ENCODE data around the gene CBLIF.

CBLIF gene

GRCh38 chr11:59878575-59878974 is 33.3 kb upstream of the CBLIF start, which contains the start of gene OOSP3:
OOSP3 (plus strand) TSS chr11:59878782; CDS start chr11:59878809, 27 bp downstream.
- Histone ChIP-seq H2AK5ac (ENCODE audit: low read length) (no peak within 1 kb of the TSS), H3K9ac (ENCODE audit: low read length) (no peak within 1 kb of the TSS), H4K8ac (ENCODE audit: low read depth, low read length) (peak within 1 kb of the TSS; percentile 86), H3K18ac (ENCODE audit: low read length) (no peak within 1 kb of the TSS), H3K4me3 (ENCODE audit: low read length) (no peak within 1 kb of the TSS), H3K79me1 (ENCODE audit: low read length) (no peaks in the 10 kb centered on the region), H3K56ac (ENCODE audit: low read length) (no peak within 1 kb of the TSS), H2BK120ac (ENCODE audit: low read depth, low read length) (no peak within 1 kb of the TSS), H3K4me2 (ENCODE audit: low read length) (no peak within 1 kb of the TSS), H4K5ac (ENCODE audit: low read length) (no peak within 1 kb of the TSS), H3K36me3 (ENCODE audit: control insufficient read depth, insufficient read depth, low read length) (no peaks in the 10 kb centered on the region), H3K27ac (ENCODE audit: low read depth, low read length) (no peak within 1 kb of the TSS), H3K79me2 (ENCODE audit: control insufficient read depth, insufficient read depth, low read length) (no peaks in the 10 kb centered on the region), H3K23ac (ENCODE audit: low read length) (no peak within 1 kb of the TSS), H2BK5ac (ENCODE audit: low read length) (no peak within 1 kb of the TSS), H3K27me3 (ENCODE audit: insufficient read depth, low read length, poor library complexity) (no peaks in the 10 kb centered on the region), H2BK15ac (replicated peaks; ENCODE audit: low read depth) (no peak within 1 kb of the TSS), H3K4me1 (ENCODE audit: control insufficient read depth, low read depth, low read length) (no peaks in the 10 kb centered on the region), H3K4ac (ENCODE audit: low read depth, low read length) (no peak within 1 kb of the TSS)
- no peak for DNase-seq
- no CpG with 5 or more reads among the region's 5 CpGs for WGBS (ENCODE audit: extremely low coverage, insufficient coverage, low lambda C conversion rate)

- no peaks in the 10 kb centered on the region for H3K36me3 ChIP-seq (ENCODE audit: control insufficient read depth, insufficient read depth, low read length)
- DNase-seq = peak; percentile 49
- H3K4me3 ChIP-seq (ENCODE audit: low read length) = no peak overlapping the region
- H3K79me2 ChIP-seq (ENCODE audit: control insufficient read depth, insufficient read depth, low read length) = no peaks in the 10 kb centered on the region
- no peak overlapping the region for H2AK5ac ChIP-seq (ENCODE audit: low read length)
- no peak overlapping the region for H2BK15ac ChIP-seq (replicated peaks; ENCODE audit: low read depth)
- H4K5ac ChIP-seq (ENCODE audit: low read length) = no peak overlapping the region
- no peak overlapping the region for H3K4me2 ChIP-seq (ENCODE audit: low read length)
- H3K4ac ChIP-seq (ENCODE audit: low read depth, low read length) = no peak overlapping the region
- H3K9ac ChIP-seq (ENCODE audit: low read length) = no peak overlapping the region
- H3K27ac ChIP-seq (ENCODE audit: low read depth, low read length) = no peak overlapping the region
- no peaks in the 10 kb centered on the region for H3K79me1 ChIP-seq (ENCODE audit: low read length)
- H3K56ac ChIP-seq (ENCODE audit: low read length) = no peak overlapping the region
- no peak overlapping the region for H4K8ac ChIP-seq (ENCODE audit: low read depth, low read length)
- H2BK120ac ChIP-seq (ENCODE audit: low read depth, low read length) = no peak overlapping the region
- H3K18ac ChIP-seq (ENCODE audit: low read length) = no peak overlapping the region
- H3K27me3 ChIP-seq (ENCODE audit: insufficient read depth, low read length, poor library complexity) = no peaks in the 10 kb centered on the region
- no peak overlapping the region for H3K23ac ChIP-seq (ENCODE audit: low read length)
- H3K4me1 ChIP-seq (ENCODE audit: control insufficient read depth, low read depth, low read length) = no peaks in the 10 kb centered on the region
- no peak overlapping the region for H2BK5ac ChIP-seq (ENCODE audit: low read length)
Measured at GRCh38 chr11:59877784-59878183, 32.5 kb upstream of the CBLIF start.

- no peaks in the 10 kb centered on the region for H3K27me3 ChIP-seq (ENCODE audit: insufficient read depth, low read length, poor library complexity)
- H3K4me2 ChIP-seq (ENCODE audit: low read length) = no peak overlapping the region
- no peaks in the 10 kb centered on the region for H3K36me3 ChIP-seq (ENCODE audit: control insufficient read depth, insufficient read depth, low read length)
- H3K4me1 ChIP-seq (ENCODE audit: control insufficient read depth, low read depth, low read length) = no peaks in the 10 kb centered on the region
- no peak overlapping the region for H3K56ac ChIP-seq (ENCODE audit: low read length)
- no peaks in the 10 kb centered on the region for H3K79me2 ChIP-seq (ENCODE audit: control insufficient read depth, insufficient read depth, low read length)
- no peak overlapping the region for H3K9ac ChIP-seq (ENCODE audit: low read length)
- no peak overlapping the region for H3K4me3 ChIP-seq (ENCODE audit: low read length)
- no peak overlapping the region for H3K18ac ChIP-seq (ENCODE audit: low read length)
- no peaks in the 10 kb centered on the region for H3K79me1 ChIP-seq (ENCODE audit: low read length)
- H3K23ac ChIP-seq (ENCODE audit: low read length) = no peak overlapping the region
- H4K8ac ChIP-seq (ENCODE audit: low read depth, low read length) = no peak overlapping the region
- DNase-seq = no peak
- no peak overlapping the region for H2BK5ac ChIP-seq (ENCODE audit: low read length)
- H2AK5ac ChIP-seq (ENCODE audit: low read length) = no peak overlapping the region
- no peak overlapping the region for H4K5ac ChIP-seq (ENCODE audit: low read length)
- no peak overlapping the region for H3K27ac ChIP-seq (ENCODE audit: low read depth, low read length)
- no peak overlapping the region for H3K4ac ChIP-seq (ENCODE audit: low read depth, low read length)
- H2BK120ac ChIP-seq (ENCODE audit: low read depth, low read length) = no peak overlapping the region
- H2BK15ac ChIP-seq (replicated peaks; ENCODE audit: low read depth) = no peak overlapping the region
Measured at GRCh38 chr11:59877325-59877724, 32.0 kb upstream of the CBLIF start.

- no peak overlapping the region for H4K8ac ChIP-seq (ENCODE audit: low read depth, low read length)
- no peaks in the 10 kb centered on the region for H3K4me1 ChIP-seq (ENCODE audit: control insufficient read depth, low read depth, low read length)
- no peak overlapping the region for H3K4me2 ChIP-seq (ENCODE audit: low read length)
- no peak overlapping the region for H3K18ac ChIP-seq (ENCODE audit: low read length)
- H3K79me2 ChIP-seq (ENCODE audit: control insufficient read depth, insufficient read depth, low read length) = no peaks in the 10 kb centered on the region
- no peak overlapping the region for H2BK120ac ChIP-seq (ENCODE audit: low read depth, low read length)
- H3K27me3 ChIP-seq (ENCODE audit: insufficient read depth, low read length, poor library complexity) = no peaks in the 10 kb centered on the region
- WGBS (ENCODE audit: extremely low coverage, insufficient coverage, low lambda C conversion rate) = no CpG with 5 or more reads among the region's 9 CpGs
- no peak overlapping the region for H3K4me3 ChIP-seq (ENCODE audit: low read length)
- H2BK5ac ChIP-seq (ENCODE audit: low read length) = no peak overlapping the region
- H3K27ac ChIP-seq (ENCODE audit: low read depth, low read length) = no peak overlapping the region
- no peak overlapping the region for H4K5ac ChIP-seq (ENCODE audit: low read length)
- no peaks in the 10 kb centered on the region for H3K79me1 ChIP-seq (ENCODE audit: low read length)
- no peak overlapping the region for H3K56ac ChIP-seq (ENCODE audit: low read length)
- H2BK15ac ChIP-seq (replicated peaks; ENCODE audit: low read depth) = no peak overlapping the region
- H2AK5ac ChIP-seq (ENCODE audit: low read length) = no peak overlapping the region
- H3K36me3 ChIP-seq (ENCODE audit: control insufficient read depth, insufficient read depth, low read length) = no peaks in the 10 kb centered on the region
- no peak overlapping the region for H3K23ac ChIP-seq (ENCODE audit: low read length)
- no peak overlapping the region for H3K4ac ChIP-seq (ENCODE audit: low read depth, low read length)
- no peak for DNase-seq
- H3K9ac ChIP-seq (ENCODE audit: low read length) = no peak overlapping the region
Measured at GRCh38 chr11:59875856-59876519, 30.7 kb upstream of the CBLIF start.

GRCh38 chr11:59872076-59872475 is 26.8 kb upstream of the CBLIF start:
- no peak for DNase-seq
- H2AK5ac ChIP-seq (ENCODE audit: low read length) = no peak overlapping the region
- H2BK15ac ChIP-seq (replicated peaks; ENCODE audit: low read depth) = no peak overlapping the region
- H3K4me1 ChIP-seq (ENCODE audit: control insufficient read depth, low read depth, low read length) = no peaks in the 10 kb centered on the region
- no peak overlapping the region for H3K27ac ChIP-seq (ENCODE audit: low read depth, low read length)
- H3K4me3 ChIP-seq (ENCODE audit: low read length) = no peak overlapping the region
- no peak overlapping the region for H3K4me2 ChIP-seq (ENCODE audit: low read length)
- no peak overlapping the region for H3K9ac ChIP-seq (ENCODE audit: low read length)
- H3K23ac ChIP-seq (ENCODE audit: low read length) = no peak overlapping the region
- H3K36me3 ChIP-seq (ENCODE audit: control insufficient read depth, insufficient read depth, low read length) = no peaks in the 10 kb centered on the region
- no peak overlapping the region for H3K56ac ChIP-seq (ENCODE audit: low read length)
- H3K27me3 ChIP-seq (ENCODE audit: insufficient read depth, low read length, poor library complexity) = no peaks in the 10 kb centered on the region
- no peak overlapping the region for H2BK5ac ChIP-seq (ENCODE audit: low read length)
- no peak overlapping the region for H3K4ac ChIP-seq (ENCODE audit: low read depth, low read length)
- H3K79me1 ChIP-seq (ENCODE audit: low read length) = no peaks in the 10 kb centered on the region
- H3K18ac ChIP-seq (ENCODE audit: low read length) = no peak overlapping the region
- no peak overlapping the region for H4K8ac ChIP-seq (ENCODE audit: low read depth, low read length)
- H2BK120ac ChIP-seq (ENCODE audit: low read depth, low read length) = no peak overlapping the region
- H3K79me2 ChIP-seq (ENCODE audit: control insufficient read depth, insufficient read depth, low read length) = no peaks in the 10 kb centered on the region
- no peak overlapping the region for H4K5ac ChIP-seq (ENCODE audit: low read length)

GRCh38 chr11:59867946-59868345 is 22.6 kb upstream of the CBLIF start:
- Histone ChIP-seq H3K36me3 (ENCODE audit: control insufficient read depth, insufficient read depth, low read length) (no peaks in the 10 kb centered on the region), H3K4me3 (ENCODE audit: low read length) (no peak overlapping the region), H3K18ac (ENCODE audit: low read length) (no peak overlapping the region), H4K8ac (ENCODE audit: low read depth, low read length) (no peak overlapping the region), H3K4me2 (ENCODE audit: low read length) (no peak overlapping the region), H3K79me2 (ENCODE audit: control insufficient read depth, insufficient read depth, low read length) (no peaks in the 10 kb centered on the region), H2BK15ac (replicated peaks; ENCODE audit: low read depth) (no peak overlapping the region), H3K56ac (ENCODE audit: low read length) (no peak overlapping the region), H2AK5ac (ENCODE audit: low read length) (no peak overlapping the region), H3K27ac (ENCODE audit: low read depth, low read length) (no peak overlapping the region), H3K27me3 (ENCODE audit: insufficient read depth, low read length, poor library complexity) (no peaks in the 10 kb centered on the region), H2BK5ac (ENCODE audit: low read length) (no peak overlapping the region), H3K23ac (ENCODE audit: low read length) (no peak overlapping the region), H4K5ac (ENCODE audit: low read length) (no peak overlapping the region), H3K4me1 (ENCODE audit: control insufficient read depth, low read depth, low read length) (no peaks in the 10 kb centered on the region), H3K4ac (ENCODE audit: low read depth, low read length) (no peak overlapping the region), H2BK120ac (ENCODE audit: low read depth, low read length) (no peak overlapping the region), H3K79me1 (ENCODE audit: low read length) (no peaks in the 10 kb centered on the region), H3K9ac (ENCODE audit: low read length) (no peak overlapping the region)
- no peak for DNase-seq
- WGBS (ENCODE audit: extremely low coverage, insufficient coverage, low lambda C conversion rate) = no CpG with 5 or more reads among the region's 2 CpGs

Data from mesendoderm (in vitro differentiated cells).